A549 (cell line): ENCODE data around the gene GNAT3. TPM values are rescaled to one million over a fixed set of nuclear protein-coding genes. Genes with fewer than 3 reads are reported as not detected.

ENCODE experiments used
- ATAC-seq, 2 experiments: fragments of 200-7000 bp in 1 of 2; fragments of >200 bp in 1 of 2; cut with Nextera tagmentation in 1 of 2; cut with Tn5 transposase in 1 of 2; 3 replicates each; pipeline versions ENCODE4 v1.8.0 to v1.9.1; 2018 to 2020; ENCODE audit warnings: mild to moderate bottlenecking in 1 of 2, moderate library complexity in 1 of 2
- CTCF ChIA-PET: fragments of 300-600 bp; sonication (Branson Sonifier 250); formaldehyde crosslinking; extraction: SDS; loops from one replicate; lab custom pipeline; 2021; ENCODE audit warnings: antibody characterized with exemption, inconsistent platforms; lab: Yijun Ruan, JAX
- POLR2A ChIA-PET: fragments of 350-600 bp; formaldehyde crosslinking; extraction: SDS; loops from one replicate; lab custom pipeline; 2021; ENCODE audit warnings: antibody characterized with exemption, inconsistent platforms; lab: Yijun Ruan, JAX
- DNase-seq, 2 experiments: peaks; one replicate each; pipeline versions ENCODE4 v3.0.0 to v3.0.0-alpha.2; 2011 to 2016; ENCODE audit warnings: low read depth in 1 of 2, low spot score in 1 of 2
- FAIRE-seq: peaks from 2 replicates; lab custom pipeline; 2011; peaks lifted over from hg19 to GRCh38; lab: Jason Lieb, UNC
- H3K27ac ChIP-seq, 2 experiments: fragments of >200 bp; sonication (Bioruptor Twin); formaldehyde crosslinking; 3 replicates each; pipeline ENCODE4 v1.5.1; 2016 to 2017
- H3K4me1 ChIP-seq: fragments of >200 bp; sonication (Bioruptor Twin); formaldehyde crosslinking; 3 replicates; pipeline ENCODE4 v1.6.1; 2016
- H3K4me2 ChIP-seq: fragments of >200 bp; sonication (Bioruptor Twin); formaldehyde crosslinking; 3 replicates; pipeline ENCODE4 v1.6.1; 2016
- H3K4me3 ChIP-seq: fragments of >200 bp; sonication (Bioruptor Twin); formaldehyde crosslinking; 3 replicates; pipeline ENCODE4 v1.5.1; 2016
- H3K9me3 ChIP-seq: fragments of >200 bp; sonication (Bioruptor Twin); formaldehyde crosslinking; 3 replicates; pipeline ENCODE4 v1.6.1; 2016
- BHLHE40 ChIP-seq: IDR thresholded peaks from 2 replicates; pipeline ENCODE4 v1.6.1; 2012; ENCODE audit warnings: low read depth, low read length, inconsistent platforms
- CBX8 ChIP-seq: fragments of 200-600 bp; sonication (generic); IDR thresholded peaks from 2 replicates; pipeline ENCODE4 v1.6.1; 2016
- CEBPB ChIP-seq, 2 experiments: fragments of >200 bp in 1 of 2; sonication (Bioruptor Twin) in 1 of 2; formaldehyde crosslinking in 1 of 2; IDR thresholded peaks; 2 replicates each; pipeline ENCODE4 v1.6.1; 2012 to 2016
- EHF ChIP-seq: fragments of 250-450 bp; sonication (Bioruptor Pico); IDR thresholded peaks from 2 replicates; pipeline ENCODE4 v1.5.0; 2020; ENCODE audit warnings: mild to moderate bottlenecking
- EP300 ChIP-seq, 2 experiments: fragments of >200 bp; sonication (Bioruptor Twin); formaldehyde crosslinking; IDR thresholded peaks; 2 replicates in 1 of 2; 3 replicates in 1 of 2; pipeline ENCODE4 v1.6.1; 2016 to 2017
- FOSB ChIP-seq: fragments of 250-450 bp; sonication (Bioruptor Pico); IDR thresholded peaks from 2 replicates; pipeline ENCODE4 v1.5.0; 2020; ENCODE audit warnings: mild to moderate bottlenecking, moderate library complexity
- FOSL2 ChIP-seq, 2 experiments: fragments of 450-650 bp in 1 of 2; fragments of >200 bp in 1 of 2; sonication (Bioruptor Twin) in 1 of 2; formaldehyde crosslinking; IDR thresholded peaks; 2 replicates each; pipeline versions ENCODE4 v1.5.0 to v1.6.1; 2016 to 2020; ENCODE audit warnings: mild to moderate bottlenecking in 1 of 2, moderate library complexity in 1 of 2
- FOXS1 ChIP-seq: fragments of 250-450 bp; sonication (Bioruptor Pico); IDR thresholded peaks from 2 replicates; pipeline ENCODE4 v1.5.0; 2020; ENCODE audit warnings: mild to moderate bottlenecking, moderate library complexity
- HEYL ChIP-seq: fragments of 250-450 bp; sonication (Bioruptor Pico); IDR thresholded peaks from 2 replicates; pipeline ENCODE4 v1.8.0; 2021; ENCODE audit warnings: mild to moderate bottlenecking, moderate library complexity
- JUN ChIP-seq, 2 experiments: fragments of >200 bp; sonication (Bioruptor Twin); formaldehyde crosslinking; IDR thresholded peaks; 2 replicates in 1 of 2; 3 replicates in 1 of 2; pipeline ENCODE4 v1.6.1; 2016 to 2017
- JUNB ChIP-seq: fragments of >200 bp; sonication (Bioruptor Twin); formaldehyde crosslinking; IDR thresholded peaks from 2 replicates; pipeline ENCODE4 v1.6.1; 2016
- NFE2L2 ChIP-seq: fragments of 150-350 bp; conservative IDR thresholded peaks from 2 replicates; pipeline ENCODE4 v1.6.1; 2014; ENCODE audit warnings: low read length
- NPAS2 ChIP-seq: fragments of 250-450 bp; sonication (Bioruptor Pico); IDR thresholded peaks from 2 replicates; pipeline ENCODE4 v1.8.0; 2022; ENCODE audit warnings: mild to moderate bottlenecking, moderate library complexity, borderline replicate concordance
- POLR2A ChIP-seq: IDR thresholded peaks from 2 replicates; pipeline ENCODE4 v1.6.1; 2012; ENCODE audit warnings: mild to moderate bottlenecking, low read length
- POLR2AphosphoS2 ChIP-seq: conservative IDR thresholded peaks from 2 replicates; pipeline ENCODE4 v1.6.1; 2012; ENCODE audit warnings: low read length, improper control_type of control experiment, inconsistent platforms
- RAD21 ChIP-seq, 2 experiments: fragments of >200 bp in 1 of 2; sonication (Bioruptor Twin) in 1 of 2; formaldehyde crosslinking in 1 of 2; IDR thresholded peaks in 1 of 2; conservative IDR thresholded peaks in 1 of 2; 2 replicates in 1 of 2; 3 replicates in 1 of 2; pipeline ENCODE4 v1.6.1; 2012 to 2018; ENCODE audit warnings: inconsistent platforms in 1 of 2
- RCOR1 ChIP-seq: fragments of 150-350 bp; IDR thresholded peaks from 2 replicates; pipeline ENCODE4 v1.6.1; 2014; ENCODE audit warnings: antibody characterized with exemption, low read length, low read depth
- REST ChIP-seq: fragments of 200-600 bp; sonication (generic); IDR thresholded peaks from 2 replicates; pipeline ENCODE4 v1.6.1; 2016; ENCODE audit warnings: antibody characterized with exemption, mild to moderate bottlenecking, moderate library complexity
- RNF2 ChIP-seq: fragments of 200-600 bp; sonication (generic); IDR thresholded peaks from 2 replicates; pipeline ENCODE4 v1.6.1; 2016; ENCODE audit warnings: low read depth, mild to moderate bottlenecking, antibody characterized with exemption, moderate library complexity, borderline replicate concordance
- SMC3 ChIP-seq: fragments of >200 bp; sonication (Bioruptor Twin); formaldehyde crosslinking; IDR thresholded peaks from 3 replicates; pipeline ENCODE4 v1.6.1; 2018; ENCODE audit warnings: inconsistent platforms
- SREBF2 ChIP-seq: fragments of 450-650 bp; IDR thresholded peaks from 2 replicates; pipeline ENCODE4 v1.6.1; 2014; ENCODE audit warnings: mild to moderate bottlenecking, moderate library complexity
- TFCP2L1 ChIP-seq: fragments of 250-450 bp; sonication (Bioruptor Pico); IDR thresholded peaks from 2 replicates; pipeline ENCODE4 v1.5.0; 2021; ENCODE audit warnings: mild to moderate bottlenecking
- ZNF302 ChIP-seq: fragments of 250-450 bp; sonication (Bioruptor Pico); IDR thresholded peaks from 2 replicates; pipeline ENCODE4 v1.9.0; 2021; ENCODE audit warnings: inconsistent platforms, mild to moderate bottlenecking, moderate library complexity
- WGBS: methylation state at CpG from one replicate; pipeline ENCODE4 v1.1.6; 2017; ENCODE audit errors: missing lambda C conversion rate; 5-methylcytosine and 5-hydroxymethylcytosine counted together
- polyA plus RNA-seq, 4 experiments: library from polyadenylated mRNA; depleted of rRNA in 3 of 4; stranded (reverse); fragments of >200 nt; fragmentation: RNase III in 1 of 4; extraction: RNeasy Plus Mini Kit Qiagen cat#74134 plus additional on column Dnase treatment in 1 of 4; gene quantifications; 2 replicates in 3 of 4; 3 replicates in 1 of 4; pipeline ENCODE4 v1.2.3, GENCODE V29; 2011 to 2017

GNAT3 gene
- polyA plus RNA-seq, 2 of the 4 experiments (the other 2 are of a cell fraction) = not detected

- no peak; a peak in 2 of 6 replicates for ATAC-seq
- TF ChIP-seq NPAS2 (CRISPR knock-in tag) = no peak
- TF ChIP-seq TFCP2L1 (CRISPR knock-in tag) = no peak
- TF ChIP-seq REST = no peak
- 0 out of 2 replicates have a peak, but pooled peaks have one; percentile 12 for TF ChIP-seq FOSL2 (IDR thresholded peaks at IDR 0.05)
- peak; percentile 56 for TF ChIP-seq FOSL2 (CRISPR knock-in tag; IDR thresholded peaks at IDR 0.05)
- TF ChIP-seq CEBPB (IDR thresholded peaks at IDR 0.05) = peak in 1 of 2 experiments; percentile 48; a peak in 2 of 4 replicates
- TF ChIP-seq FOXS1 (CRISPR knock-in tag) = no peak
- no peak for TF ChIP-seq EP300 (IDR thresholded peaks at IDR 0.05)
- 50% methylated on average over 4 of the region's 4 CpGs for WGBS
- no peak for FAIRE-seq
- Histone ChIP-seq H3K4me1 (peaks cover 16% of the 10 kb centered on the region), H3K4me3 (no peak overlapping the region), H3K9me3 (no peaks in the 10 kb centered on the region; the same call in 2 of the 3 replicates), H3K4me2 (peak overlapping the region; percentile 35), H3K27ac (peak overlapping the region in 1 of 2 experiments; percentile 33; a peak in 3 of 6 replicates)
- ChIA-PET CTCF (interaction anchor here (2.7 to 3.0 kb wide), 2 partner anchors 10 to 12 kb away, joined by 8 to 16 read pairs; no protein-coding TSS in a partner anchor), POLR2A (no interaction called here)
- no peak for DNase-seq
Observed at GRCh38 chr7:80439894-80440821, 71.7 kb downstream of the GNAT3 start.

GRCh38 chr7:80435521-80435920 lies 76.3 kb downstream of the GNAT3 start:
- H3K4me1 ChIP-seq = peaks cover 13% of the 10 kb centered on the region
- H3K4me2 ChIP-seq = no peak overlapping the region
- POLR2A ChIA-PET = no interaction called here
- H3K27ac ChIP-seq = no peak overlapping the region
- TF ChIP-seq EHF = no peak
- no peak for TF ChIP-seq RCOR1
- TF ChIP-seq TFCP2L1 (CRISPR knock-in tag) = no peak
- no peak for TF ChIP-seq ZNF302 (CRISPR knock-in tag)
- no peak for TF ChIP-seq JUN (IDR thresholded peaks at IDR 0.05)
- no peak for TF ChIP-seq RNF2
- TF ChIP-seq POLR2AphosphoS2 = no peak
- TF ChIP-seq JUNB = no peak
- no peak for TF ChIP-seq BHLHE40
- TF ChIP-seq FOXS1 (CRISPR knock-in tag) = no peak
- TF ChIP-seq POLR2A = no peak
- no peak for TF ChIP-seq HEYL (CRISPR knock-in tag)
- TF ChIP-seq, all 56 proteins: peak for 0
- CTCF ChIA-PET = no interaction called here
- no peak for ATAC-seq
- WGBS = 88% methylated on average over 2 of the region's 2 CpGs
- no peak for FAIRE-seq
- Histone ChIP-seq H3K4me3 (no peak overlapping the region), H3K9me3 (no peaks in the 10 kb centered on the region; the same call in 2 of the 3 replicates)
- no peak for DNase-seq

GRCh38 chr7:80434047-80434446 lies 77.8 kb downstream of the GNAT3 start:
- DNase-seq = no peak
- FAIRE-seq = no peak
- Histone ChIP-seq H3K9me3 (no peaks in the 10 kb centered on the region; the same call in 2 of the 3 replicates), H3K4me1 (peaks cover 4% of the 10 kb centered on the region; the same call in 1 of the 3 replicates), H3K27ac (no peak overlapping the region)
- CTCF ChIA-PET = interaction anchor here (0.6 to 1.6 kb wide), 3 partner anchors 55 to 1036 kb away, joined by 3 to 6 read pairs (median 4); no protein-coding TSS in a partner anchor
- TF ChIP-seq SREBF2 (no peak), RAD21 (conservative IDR thresholded peaks at IDR 0.05 in 1 of 2, IDR thresholded peaks at IDR 0.05 in 1 of 2) (no peak), SMC3 (no peak), NFE2L2 (no peak), REST (no peak), CBX8 (no peak), FOSB (CRISPR knock-in tag) (no peak)
- TF ChIP-seq, all 56 proteins: peak for 0
- Histone ChIP-seq H3K4me2 (no peak overlapping the region), H3K4me3 (no peak overlapping the region)
- 90% methylated on average over 2 of the region's 5 CpGs for WGBS
- no peak for ATAC-seq
- POLR2A ChIA-PET = no interaction called here
